Measurements from ENCODE around the gene ESRRA.

Gene ESRRA

DNA sequence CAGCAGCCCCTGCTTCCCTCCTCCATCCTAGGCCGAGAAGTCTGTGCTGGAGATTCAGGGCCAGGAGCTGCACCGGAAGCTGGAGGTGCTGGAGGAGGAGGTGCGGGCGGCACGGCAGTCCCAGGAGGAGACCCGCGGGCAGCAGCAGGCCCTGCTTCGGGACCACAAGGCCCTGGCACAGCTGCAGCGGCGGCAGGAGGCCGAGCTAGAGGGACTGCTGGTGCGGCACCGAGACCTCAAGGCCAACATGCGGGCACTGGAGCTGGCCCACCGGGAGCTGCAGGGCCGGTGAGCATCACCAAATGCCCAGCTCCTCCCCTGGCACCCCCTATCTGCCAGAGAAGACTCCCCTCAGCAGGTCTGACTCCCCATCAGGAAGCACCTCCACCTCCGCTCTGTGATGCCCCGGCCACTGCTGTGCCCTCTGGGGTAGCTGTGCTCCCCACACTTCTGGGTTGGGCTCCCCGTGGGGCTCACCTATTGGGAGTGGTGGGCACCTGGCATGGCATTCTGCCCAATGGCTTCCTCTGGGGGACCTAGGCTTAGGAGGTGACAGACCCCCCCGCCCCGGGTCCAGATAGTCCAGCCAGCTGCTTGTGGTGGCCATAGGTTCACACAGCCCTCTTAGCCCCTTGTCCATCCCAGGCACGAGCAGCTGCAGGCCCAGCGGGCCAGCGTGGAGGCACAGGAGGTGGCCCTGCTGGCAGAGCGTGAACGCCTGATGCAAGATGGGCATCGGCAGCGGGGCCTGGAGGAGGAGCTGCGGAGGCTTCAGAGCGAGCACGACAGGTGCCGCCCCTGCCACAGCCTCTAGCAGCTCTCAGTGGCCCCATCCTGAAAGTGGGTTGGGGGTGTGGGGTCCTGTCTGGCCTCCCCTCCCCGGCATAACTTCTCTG lies 47.0 kb downstream of the ESRRA start:
- no peaks in the 10 kb centered on the region for H3K27me3 ChIP-seq (ENCODE audit: insufficient read depth, insufficient read length)
- H3K4me3 ChIP-seq (ENCODE audit: insufficient read length, low read depth) = no peak overlapping the region
- H3K36me3 ChIP-seq (ENCODE audit: insufficient read depth, insufficient read length, low read length) = no peaks in the 10 kb centered on the region
- TF ChIP-seq YY1 (IDR thresholded peaks at IDR 0.05; ENCODE audit: insufficient read depth, insufficient read length) (no peak), ZNF274 (IDR thresholded peaks at IDR 0.05; ENCODE audit: low read depth, low read length) (no peak), SUZ12 (IDR thresholded peaks at IDR 0.05; ENCODE audit: extremely low read depth, insufficient read depth, insufficient read length) (no peak)
- DNase-seq (ENCODE audit: low read depth, low spot score) = no peak
- peaks cover 31% of the 10 kb centered on the region for H3K4me1 ChIP-seq (ENCODE audit: insufficient read depth, insufficient read length)
- no peak overlapping the region for H3K9ac ChIP-seq (ENCODE audit: insufficient read length, low read depth)
- no peaks in the 10 kb centered on the region for H3K9me3 ChIP-seq (ENCODE audit: insufficient read depth, low read length)

DNA sequence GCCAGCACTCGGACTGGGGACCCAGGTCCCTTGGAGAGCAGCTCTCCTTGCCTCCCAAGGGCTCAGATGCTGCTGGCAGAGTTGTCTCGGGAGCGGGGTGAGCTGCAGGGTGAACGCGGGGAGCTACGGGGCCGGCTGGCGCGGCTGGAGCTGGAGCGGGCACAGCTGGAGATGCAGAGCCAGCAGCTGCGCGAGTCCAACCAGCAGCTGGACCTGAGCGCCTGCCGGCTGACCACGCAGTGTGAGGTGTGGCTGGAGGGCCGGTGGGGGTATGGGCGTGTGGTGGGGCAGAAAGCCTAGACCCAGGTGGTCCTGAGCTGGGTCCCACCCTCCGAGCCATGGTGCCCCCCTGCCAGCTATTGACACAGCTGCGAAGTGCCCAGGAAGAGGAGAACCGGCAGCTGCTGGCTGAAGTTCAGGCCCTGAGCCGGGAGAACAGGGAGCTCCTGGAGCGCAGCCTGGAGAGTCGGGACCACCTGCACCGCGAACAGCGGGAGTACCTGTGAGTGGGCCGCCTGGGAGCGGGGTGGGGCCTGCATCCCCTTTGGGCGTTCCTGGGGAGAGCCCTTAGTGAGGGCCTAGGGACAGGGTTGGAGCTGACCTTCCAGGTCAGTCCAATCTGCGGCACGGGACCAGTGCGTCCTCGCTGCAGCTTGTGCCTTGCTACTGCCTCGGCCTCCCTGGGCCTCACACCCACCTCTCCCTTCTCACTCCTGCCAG lies 47.8 kb downstream of the ESRRA start:
- peaks cover 36% of the 10 kb centered on the region for H3K4me1 ChIP-seq (ENCODE audit: insufficient read depth, insufficient read length)
- DNase-seq (ENCODE audit: low read depth, low spot score) = no peak
- TF ChIP-seq ZNF274 (IDR thresholded peaks at IDR 0.05; ENCODE audit: low read depth, low read length) (no peak), SUZ12 (IDR thresholded peaks at IDR 0.05; ENCODE audit: extremely low read depth, insufficient read depth, insufficient read length) (no peak), YY1 (IDR thresholded peaks at IDR 0.05; ENCODE audit: insufficient read depth, insufficient read length) (no peak)
- no peak overlapping the region for H3K4me3 ChIP-seq (ENCODE audit: insufficient read length, low read depth)
- no peaks in the 10 kb centered on the region for H3K9me3 ChIP-seq (ENCODE audit: insufficient read depth, low read length)
- H3K27me3 ChIP-seq (ENCODE audit: insufficient read depth, insufficient read length) = no peaks in the 10 kb centered on the region
- H3K36me3 ChIP-seq (ENCODE audit: insufficient read depth, insufficient read length, low read length) = no peaks in the 10 kb centered on the region
- peak overlapping the region; percentile 0 for H3K9ac ChIP-seq (ENCODE audit: insufficient read length, low read depth)

DNA sequence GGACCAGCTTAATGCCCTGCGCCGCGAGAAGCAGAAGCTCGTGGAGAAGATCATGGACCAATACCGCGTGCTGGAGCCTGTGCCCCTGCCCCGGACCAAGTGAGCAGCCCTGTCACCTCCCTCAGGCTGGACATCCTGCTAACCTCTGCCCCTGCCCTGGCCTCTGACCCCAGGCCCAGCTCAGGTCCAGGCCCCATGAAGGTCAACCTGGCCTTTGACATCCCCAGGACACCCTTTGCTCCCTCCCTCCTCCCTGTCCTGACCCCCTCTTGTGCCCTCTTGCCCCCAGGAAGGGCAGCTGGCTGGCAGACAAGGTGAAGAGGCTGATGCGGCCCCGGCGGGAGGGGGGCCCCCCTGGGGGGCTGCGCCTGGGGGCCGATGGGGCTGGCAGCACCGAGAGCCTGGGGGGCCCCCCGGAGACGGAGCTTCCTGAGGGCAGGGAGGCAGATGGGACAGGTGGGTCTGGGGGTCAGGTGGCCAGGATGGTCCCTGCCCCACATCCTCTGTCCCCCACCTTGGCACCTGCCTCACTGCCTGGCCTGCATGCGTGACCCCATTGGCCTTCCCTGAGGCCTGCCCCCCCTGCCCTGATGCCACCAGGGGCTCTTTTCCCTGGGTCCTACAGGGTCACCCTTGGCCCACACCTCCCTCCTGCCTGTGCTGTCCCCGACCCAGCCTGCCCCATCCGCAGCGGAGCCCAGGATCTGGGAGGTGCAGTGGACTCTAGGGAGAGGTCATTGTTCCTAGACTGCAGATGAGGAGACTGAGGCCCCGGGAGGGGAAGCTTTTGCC lies 48.6 kb downstream of the ESRRA start:
- no peak for TF ChIP-seq SUZ12 (IDR thresholded peaks at IDR 0.05; ENCODE audit: extremely low read depth, insufficient read depth, insufficient read length)
- TF ChIP-seq ZNF274 (IDR thresholded peaks at IDR 0.05; ENCODE audit: low read depth, low read length) = no peak
- no peak for TF ChIP-seq YY1 (IDR thresholded peaks at IDR 0.05; ENCODE audit: insufficient read depth, insufficient read length)
- H3K4me3 ChIP-seq (ENCODE audit: insufficient read length, low read depth) = no peak overlapping the region
- no peak for DNase-seq (ENCODE audit: low read depth, low spot score)
- H3K9ac ChIP-seq (ENCODE audit: insufficient read length, low read depth) = peak overlapping the region; percentile 0
- peaks cover 40% of the 10 kb centered on the region for H3K4me1 ChIP-seq (ENCODE audit: insufficient read depth, insufficient read length)
- H3K36me3 ChIP-seq (ENCODE audit: insufficient read depth, insufficient read length, low read length) = no peaks in the 10 kb centered on the region
- H3K27me3 ChIP-seq (ENCODE audit: insufficient read depth, insufficient read length) = no peaks in the 10 kb centered on the region
- no peaks in the 10 kb centered on the region for H3K9me3 ChIP-seq (ENCODE audit: insufficient read depth, low read length)

DNA sequence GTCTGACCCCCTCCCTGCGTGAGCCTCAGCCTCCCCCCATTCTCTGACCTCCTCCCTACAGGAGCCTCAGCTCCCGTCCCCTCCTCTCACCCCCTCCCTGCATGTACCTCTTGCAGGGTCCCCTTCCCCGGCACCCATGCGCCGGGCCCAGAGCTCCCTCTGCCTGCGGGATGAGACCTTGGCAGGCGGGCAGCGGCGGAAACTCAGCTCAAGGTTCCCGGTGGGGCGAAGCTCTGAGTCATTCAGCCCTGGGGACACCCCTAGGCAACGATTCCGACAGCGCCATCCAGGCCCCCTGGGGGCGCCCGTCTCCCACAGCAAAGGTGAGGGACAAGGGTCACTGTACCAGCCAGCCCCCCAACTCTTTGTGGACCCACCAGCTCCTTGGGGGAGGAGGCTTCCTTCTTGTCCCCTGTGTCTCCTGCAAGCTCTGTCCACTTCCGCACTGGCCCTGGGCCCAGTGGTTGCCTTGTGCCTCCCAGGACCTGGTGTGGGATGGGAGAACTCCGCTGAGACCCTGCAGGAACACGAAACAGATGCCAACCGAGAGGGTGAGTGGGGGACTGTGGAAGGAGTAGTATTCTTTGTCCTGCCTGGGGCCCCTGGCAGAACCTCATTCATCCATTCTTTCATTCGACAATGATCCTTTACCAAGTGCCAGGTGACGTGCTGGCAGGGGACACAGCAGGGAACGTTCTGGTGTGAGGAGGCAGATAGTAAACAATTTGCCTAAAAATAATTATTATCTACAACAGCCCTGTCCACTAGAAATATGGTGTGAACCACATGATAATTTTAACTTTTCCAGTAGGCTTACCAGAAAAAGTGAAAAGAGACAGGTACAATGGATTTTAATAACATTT lies 50.0 kb downstream of the ESRRA start:
- peak overlapping the region; percentile 76 for H3K9ac ChIP-seq (ENCODE audit: insufficient read length, low read depth)
- TF ChIP-seq ZNF274 (IDR thresholded peaks at IDR 0.05; ENCODE audit: low read depth, low read length) = no peak
- no peak for TF ChIP-seq YY1 (IDR thresholded peaks at IDR 0.05; ENCODE audit: insufficient read depth, insufficient read length)
- H3K4me3 ChIP-seq (ENCODE audit: insufficient read length, low read depth) = no peak overlapping the region
- peak; percentile 89 for DNase-seq (ENCODE audit: low read depth, low spot score)
- H3K4me1 ChIP-seq (ENCODE audit: insufficient read depth, insufficient read length) = peaks cover 47% of the 10 kb centered on the region
- H3K36me3 ChIP-seq (ENCODE audit: insufficient read depth, insufficient read length, low read length) = peaks cover 5% of the 10 kb centered on the region
- H3K9me3 ChIP-seq (ENCODE audit: insufficient read depth, low read length) = no peaks in the 10 kb centered on the region
- no peaks in the 10 kb centered on the region for H3K27me3 ChIP-seq (ENCODE audit: insufficient read depth, insufficient read length)

DNA sequence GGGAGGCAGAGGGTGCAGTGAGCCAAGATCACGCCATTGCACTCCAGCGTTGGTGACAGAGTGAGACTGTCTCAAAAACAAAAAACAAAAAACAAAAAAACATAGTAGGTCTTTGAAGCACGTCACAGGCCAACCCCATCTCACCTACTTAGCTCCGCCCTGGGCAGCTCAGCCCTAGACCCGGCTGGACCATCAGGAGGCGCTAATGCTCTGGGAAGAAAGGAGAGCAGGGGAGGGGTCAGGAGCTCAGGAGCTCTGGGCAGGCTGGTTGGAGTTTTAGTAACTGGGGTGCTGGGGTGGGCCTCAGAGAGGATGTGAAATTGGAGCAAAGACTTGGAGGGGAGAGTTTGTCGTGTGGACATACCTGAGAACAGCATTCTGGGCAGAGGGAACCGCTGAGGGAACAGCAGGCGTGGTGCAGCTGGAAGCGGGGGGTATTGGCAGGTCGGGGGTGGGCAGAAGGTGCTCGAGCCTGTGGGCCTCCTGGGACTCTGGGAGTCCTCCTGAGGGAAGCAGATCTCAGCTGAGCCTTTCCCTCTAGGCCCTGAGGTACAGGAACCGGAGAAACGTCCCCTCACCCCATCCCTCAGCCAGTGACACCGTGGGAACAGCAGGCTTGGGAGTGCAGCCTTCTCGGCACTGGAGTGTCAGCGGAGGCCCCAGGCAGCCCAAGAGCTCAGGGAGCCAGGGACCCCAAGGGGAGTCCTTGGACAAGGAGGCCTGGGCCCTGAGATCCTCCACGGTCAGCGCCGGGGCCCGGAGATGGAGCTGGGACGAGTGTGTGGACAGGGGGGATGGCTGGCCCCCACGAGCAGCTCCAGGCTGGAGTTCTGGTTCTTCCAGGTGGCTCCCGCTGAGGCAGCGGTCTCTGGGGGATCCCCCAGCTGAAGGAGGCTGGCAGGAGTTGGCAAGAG lies 51.4 kb downstream of the ESRRA start:
- H3K36me3 ChIP-seq (ENCODE audit: insufficient read depth, insufficient read length, low read length) = peaks cover 19% of the 10 kb centered on the region
- no peaks in the 10 kb centered on the region for H3K27me3 ChIP-seq (ENCODE audit: insufficient read depth, insufficient read length)
- DNase-seq (ENCODE audit: low read depth, low spot score) = peak; percentile 81
- no peaks in the 10 kb centered on the region for H3K9me3 ChIP-seq (ENCODE audit: insufficient read depth, low read length)
- H3K9ac ChIP-seq (ENCODE audit: insufficient read length, low read depth) = peak overlapping the region; percentile 62
- TF ChIP-seq ZNF274 (IDR thresholded peaks at IDR 0.05; ENCODE audit: low read depth, low read length) (no peak), YY1 (IDR thresholded peaks at IDR 0.05; ENCODE audit: insufficient read depth, insufficient read length) (no peak), SUZ12 (IDR thresholded peaks at IDR 0.05; ENCODE audit: extremely low read depth, insufficient read depth, insufficient read length) (no peak)
- H3K4me3 ChIP-seq (ENCODE audit: insufficient read length, low read depth) = no peak overlapping the region
- peaks cover 48% of the 10 kb centered on the region for H3K4me1 ChIP-seq (ENCODE audit: insufficient read depth, insufficient read length)

DNA sequence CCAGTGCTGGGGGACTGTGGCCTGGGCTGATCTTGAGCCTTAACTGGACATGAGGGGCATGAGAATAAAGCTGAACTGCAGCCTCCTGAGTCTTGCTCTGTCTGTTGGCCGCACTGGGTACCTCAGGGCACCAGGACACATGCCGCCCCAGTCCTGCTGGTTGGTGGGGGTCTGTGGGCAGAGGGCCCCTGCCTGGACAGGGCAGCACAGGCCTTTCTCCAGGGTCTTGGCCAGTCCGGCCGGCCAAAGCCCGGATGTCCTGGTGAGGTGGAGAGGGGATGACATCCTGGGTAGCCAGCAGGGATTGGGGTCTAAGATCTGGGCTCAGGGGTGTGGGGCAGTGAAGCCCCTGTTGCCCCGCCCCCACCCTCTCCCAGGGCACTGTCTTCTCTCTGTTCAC lies 52.1 kb downstream of the ESRRA start:
- no peaks in the 10 kb centered on the region for H3K27me3 ChIP-seq (ENCODE audit: insufficient read depth, insufficient read length)
- no peak for DNase-seq (ENCODE audit: low read depth, low spot score)
- peak overlapping the region; percentile 57 for H3K9ac ChIP-seq (ENCODE audit: insufficient read length, low read depth)
- peaks cover 48% of the 10 kb centered on the region for H3K4me1 ChIP-seq (ENCODE audit: insufficient read depth, insufficient read length)
- H3K9me3 ChIP-seq (ENCODE audit: insufficient read depth, low read length) = no peaks in the 10 kb centered on the region
- H3K4me3 ChIP-seq (ENCODE audit: insufficient read length, low read depth) = no peak overlapping the region
- H3K36me3 ChIP-seq (ENCODE audit: insufficient read depth, insufficient read length, low read length) = peaks cover 26% of the 10 kb centered on the region
- no peak for TF ChIP-seq YY1 (IDR thresholded peaks at IDR 0.05; ENCODE audit: insufficient read depth, insufficient read length)
- TF ChIP-seq ZNF274 (IDR thresholded peaks at IDR 0.05; ENCODE audit: low read depth, low read length) = no peak
- TF ChIP-seq SUZ12 (IDR thresholded peaks at IDR 0.05; ENCODE audit: extremely low read depth, insufficient read depth, insufficient read length) = no peak
